WTC11 (cell line): Measurements from ENCODE around the gene PRDX2. TPM values are rescaled to one million over a fixed set of nuclear protein-coding genes. Genes with fewer than 3 reads are reported as not detected.

Source experiments
- ATAC-seq: fragments of 200-7000 bp; cut with Tn5 transposase; 2 replicates; pipeline ENCODE4 v1.10.0; 2021; ENCODE audit warnings: mild to moderate bottlenecking, moderate library complexity
- CTCF ChIA-PET: fragments of 300-600 bp; sonication (Branson Sonifier 250); formaldehyde crosslinking; loops from one replicate; lab custom pipeline; 2021; ENCODE audit warnings: antibody characterized with exemption; lab: Charles Lee
- POLR2A ChIA-PET: fragments of 350-600 bp; sonication (Branson Sonifier 250); formaldehyde crosslinking; loops from one replicate; lab custom pipeline; 2021; ENCODE audit warnings: antibody characterized with exemption; lab: Charles Lee
- DNase-seq: peaks from one replicate; pipeline ENCODE4 v3.0.0; 2021; ENCODE audit warnings: low spot score
- H3K27ac Mint-ChIP-seq: 2 replicates; pipeline ENCODE4 v1.8.0; 2021; ENCODE audit warnings: mixed read lengths
- H3K27me3 Mint-ChIP-seq: 2 replicates; pipeline ENCODE4 v1.8.0; 2021; ENCODE audit warnings: low read depth, mild to moderate bottlenecking, moderate library complexity, mixed read lengths
- H3K36me3 Mint-ChIP-seq: 2 replicates; pipeline ENCODE4 v1.8.0; 2021; ENCODE audit warnings: mixed read lengths
- H3K4me1 Mint-ChIP-seq: 2 replicates; pipeline ENCODE4 v1.8.0; 2022; ENCODE audit warnings: mixed read lengths
- H3K4me3 Mint-ChIP-seq: 2 replicates; pipeline ENCODE4 v1.8.0; 2021; ENCODE audit warnings: mild to moderate bottlenecking, moderate library complexity, mixed read lengths
- H3K9me3 Mint-ChIP-seq: 2 replicates; pipeline ENCODE4 v1.8.0; 2021; ENCODE audit warnings: mixed read lengths
- ATF2 ChIP-seq: sonication (generic); formaldehyde crosslinking; IDR thresholded peaks from 2 replicates; pipeline ENCODE4 v1.8.1; 2022; ENCODE audit warnings: low read depth, missing genetic modification reagents, borderline replicate concordance
- ATF3 ChIP-seq: sonication (generic); formaldehyde crosslinking; conservative IDR thresholded peaks from 2 replicates; pipeline ENCODE4 v1.8.1; 2022; ENCODE audit warnings: mild to moderate bottlenecking, missing genetic modification reagents
- CREB1 ChIP-seq: sonication (generic); formaldehyde crosslinking; IDR thresholded peaks from 2 replicates; pipeline ENCODE4 v1.8.0; 2023; ENCODE audit warnings: mild to moderate bottlenecking, missing genetic modification reagents
- ESRRA ChIP-seq: sonication (generic); formaldehyde crosslinking; IDR thresholded peaks from 2 replicates; pipeline ENCODE4 v1.8.1; 2022; ENCODE audit warnings: mild to moderate bottlenecking, missing genetic modification reagents, borderline replicate concordance
- FOXK1 ChIP-seq: sonication (generic); formaldehyde crosslinking; IDR thresholded peaks from 2 replicates; pipeline ENCODE4 v1.8.0; 2022; ENCODE audit warnings: mild to moderate bottlenecking, moderate library complexity, missing genetic modification reagents
- FOXP1 ChIP-seq: sonication (generic); formaldehyde crosslinking; IDR thresholded peaks from 2 replicates; pipeline ENCODE4 v1.8.0; 2022; ENCODE audit warnings: missing genetic modification reagents, mild to moderate bottlenecking, moderate library complexity, borderline replicate concordance
- IRF1 ChIP-seq: sonication (generic); formaldehyde crosslinking; IDR thresholded peaks from 2 replicates; pipeline ENCODE4 v1.8.0; 2023; ENCODE audit warnings: missing genetic modification reagents
- NFE2L1 ChIP-seq: sonication (generic); formaldehyde crosslinking; IDR thresholded peaks from 2 replicates; pipeline ENCODE4 v1.8.1; 2023; ENCODE audit warnings: missing genetic modification reagents
- NR3C1 ChIP-seq: sonication (generic); formaldehyde crosslinking; conservative IDR thresholded peaks from 2 replicates; pipeline ENCODE4 v1.8.1; 2023; ENCODE audit warnings: low read depth, mild to moderate bottlenecking, missing genetic modification reagents
- SMAD4 ChIP-seq: sonication (generic); formaldehyde crosslinking; IDR thresholded peaks from 2 replicates; pipeline ENCODE4 v1.8.0; 2022; ENCODE audit warnings: mild to moderate bottlenecking, missing genetic modification reagents
- ZNF671 ChIP-seq: fragments of 250-450 bp; sonication (Bioruptor Pico); IDR thresholded peaks from 2 replicates; pipeline ENCODE4 v1.8.0; 2021; ENCODE audit warnings: mild to moderate bottlenecking
- total RNA-seq: library from RNA; stranded (reverse); gene quantifications from 3 replicates; pipeline ENCODE4 v1.2.3, GENCODE V29; 2021
- TF ChIP-seq, protein P1 (sequence below): sonication (generic); formaldehyde crosslinking; IDR thresholded peaks from 2 replicates; pipeline ENCODE4 v1.8.0; 2023; ENCODE audit warnings: missing genetic modification reagents, mild to moderate bottlenecking, borderline replicate concordance
- TF ChIP-seq, protein P2 (sequence below): sonication (generic); formaldehyde crosslinking; conservative IDR thresholded peaks from 2 replicates; pipeline ENCODE4 v1.8.1; 2023; ENCODE audit warnings: mild to moderate bottlenecking, low read depth, missing genetic modification reagents, moderate library complexity
- TF ChIP-seq, protein P3 (sequence below): fragments of 250-450 bp; sonication (Bioruptor Pico); IDR thresholded peaks from 2 replicates; pipeline ENCODE4 v1.9.0; 2021; ENCODE audit warnings: mild to moderate bottlenecking, borderline replicate concordance
- TF ChIP-seq, protein P4 (sequence below): sonication (generic); formaldehyde crosslinking; IDR thresholded peaks from 2 replicates; pipeline ENCODE4 v1.8.1; 2022; ENCODE audit warnings: mild to moderate bottlenecking, moderate library complexity, missing genetic modification reagents
- TF ChIP-seq, protein P5 (sequence below): sonication (generic); formaldehyde crosslinking; IDR thresholded peaks from 2 replicates; pipeline ENCODE4 v1.8.0; 2022; ENCODE audit warnings: mild to moderate bottlenecking, missing genetic modification reagents
- TF ChIP-seq, protein P6 (sequence below): sonication (generic); formaldehyde crosslinking; IDR thresholded peaks from 2 replicates; pipeline ENCODE4 v1.8.1; 2023; ENCODE audit warnings: mild to moderate bottlenecking, missing genetic modification reagents, moderate library complexity

Gene PRDX2
- total RNA-seq, 1 experiment from 2014 or later = 378 TPM

DNA sequence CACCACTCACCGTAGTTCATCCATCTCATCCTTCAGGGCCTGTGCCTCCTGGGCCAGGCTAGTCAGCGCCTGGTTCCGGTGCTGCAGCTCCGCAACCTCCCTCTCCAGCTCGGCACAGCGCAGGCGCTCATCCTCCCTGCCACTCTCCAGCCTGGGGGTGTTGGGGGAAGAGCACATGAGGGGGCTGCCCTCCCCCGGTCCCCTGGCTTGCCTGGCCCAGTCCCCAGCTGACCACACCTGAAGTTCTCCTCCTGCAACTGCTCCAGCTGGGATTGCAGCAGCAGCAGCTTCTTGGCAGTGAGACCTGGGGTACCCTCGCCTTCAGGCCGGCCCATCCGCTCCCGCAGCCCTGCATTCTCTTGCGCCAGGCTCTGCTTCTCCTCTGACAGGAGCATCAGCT, 30.7 kb downstream of the PRDX2 start:
- H3K27ac Mint-ChIP-seq = no peak overlapping the region
- H3K4me3 Mint-ChIP-seq = no peak overlapping the region
- CTCF ChIA-PET = interaction anchor here (1.1 to 3.4 kb wide), 5 partner anchors 10 to 77 kb away, joined by 4 to 37 read pairs (median 11); no protein-coding TSS in a partner anchor
- no peak for DNase-seq
- peaks cover 14% of the 10 kb centered on the region for H3K36me3 Mint-ChIP-seq
- H3K9me3 Mint-ChIP-seq = no peaks in the 10 kb centered on the region
- no peaks in the 10 kb centered on the region; the same call in 1 of the 2 replicates for H3K27me3 Mint-ChIP-seq
- peaks cover 23% of the 10 kb centered on the region for H3K4me1 Mint-ChIP-seq
- POLR2A ChIA-PET = no interaction called here
- TF ChIP-seq SMAD4 (no peak), CREB1 (CRISPR knock-in tag) (no peak)
- TF ChIP-seq, all 79 proteins: peak for 0
- ATAC-seq = no peak

DNA sequence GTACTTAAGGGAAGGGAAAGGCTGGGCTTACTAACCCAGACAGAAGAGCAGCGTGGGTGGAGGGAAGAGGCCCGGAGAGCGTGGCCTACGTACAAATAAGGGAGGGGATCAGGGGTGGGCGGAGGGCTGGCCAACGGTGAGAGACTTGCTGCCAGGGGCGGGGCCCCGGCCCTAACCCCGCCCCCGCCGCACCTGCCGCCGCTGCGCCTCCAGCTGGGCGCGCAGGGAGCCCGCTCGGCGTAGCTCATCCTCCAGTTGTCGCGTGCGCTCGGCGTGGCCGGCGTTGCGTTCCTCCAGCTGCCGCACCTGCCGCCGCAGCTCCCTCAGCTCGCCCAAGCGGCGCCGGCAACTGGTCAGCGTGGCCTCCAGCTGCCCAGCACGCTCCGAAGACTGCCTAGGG, 31.9 kb downstream of the PRDX2 start:
- Mint-ChIP-seq H3K9me3 (no peaks in the 10 kb centered on the region), H3K27me3 (no peaks in the 10 kb centered on the region; the same call in 1 of the 2 replicates), H3K36me3 (peaks cover 22% of the 10 kb centered on the region), H3K4me1 (peaks cover 22% of the 10 kb centered on the region), H3K4me3 (peak overlapping the region; percentile 38), H3K27ac (0 out of 2 replicates have a peak overlapping the region, but pooled peaks have one; percentile 27)
- POLR2A ChIA-PET = interaction anchor here (0.7 to 1.2 kb wide), 3 partner anchors 12 to 27 kb away, joined by 3 read pairs; no protein-coding TSS in a partner anchor
- DNase-seq = peak; percentile 85
- ATAC-seq = peak; percentile 75
- CTCF ChIA-PET = interaction anchor here (0.6 to 3.4 kb wide), 23 partner anchors 9 to 127 kb away, joined by 3 to 37 read pairs (median 5); partner anchors contain the start of genes JUNB, RNASEH2A and TRIR
- TF ChIP-seq, protein P1, sequence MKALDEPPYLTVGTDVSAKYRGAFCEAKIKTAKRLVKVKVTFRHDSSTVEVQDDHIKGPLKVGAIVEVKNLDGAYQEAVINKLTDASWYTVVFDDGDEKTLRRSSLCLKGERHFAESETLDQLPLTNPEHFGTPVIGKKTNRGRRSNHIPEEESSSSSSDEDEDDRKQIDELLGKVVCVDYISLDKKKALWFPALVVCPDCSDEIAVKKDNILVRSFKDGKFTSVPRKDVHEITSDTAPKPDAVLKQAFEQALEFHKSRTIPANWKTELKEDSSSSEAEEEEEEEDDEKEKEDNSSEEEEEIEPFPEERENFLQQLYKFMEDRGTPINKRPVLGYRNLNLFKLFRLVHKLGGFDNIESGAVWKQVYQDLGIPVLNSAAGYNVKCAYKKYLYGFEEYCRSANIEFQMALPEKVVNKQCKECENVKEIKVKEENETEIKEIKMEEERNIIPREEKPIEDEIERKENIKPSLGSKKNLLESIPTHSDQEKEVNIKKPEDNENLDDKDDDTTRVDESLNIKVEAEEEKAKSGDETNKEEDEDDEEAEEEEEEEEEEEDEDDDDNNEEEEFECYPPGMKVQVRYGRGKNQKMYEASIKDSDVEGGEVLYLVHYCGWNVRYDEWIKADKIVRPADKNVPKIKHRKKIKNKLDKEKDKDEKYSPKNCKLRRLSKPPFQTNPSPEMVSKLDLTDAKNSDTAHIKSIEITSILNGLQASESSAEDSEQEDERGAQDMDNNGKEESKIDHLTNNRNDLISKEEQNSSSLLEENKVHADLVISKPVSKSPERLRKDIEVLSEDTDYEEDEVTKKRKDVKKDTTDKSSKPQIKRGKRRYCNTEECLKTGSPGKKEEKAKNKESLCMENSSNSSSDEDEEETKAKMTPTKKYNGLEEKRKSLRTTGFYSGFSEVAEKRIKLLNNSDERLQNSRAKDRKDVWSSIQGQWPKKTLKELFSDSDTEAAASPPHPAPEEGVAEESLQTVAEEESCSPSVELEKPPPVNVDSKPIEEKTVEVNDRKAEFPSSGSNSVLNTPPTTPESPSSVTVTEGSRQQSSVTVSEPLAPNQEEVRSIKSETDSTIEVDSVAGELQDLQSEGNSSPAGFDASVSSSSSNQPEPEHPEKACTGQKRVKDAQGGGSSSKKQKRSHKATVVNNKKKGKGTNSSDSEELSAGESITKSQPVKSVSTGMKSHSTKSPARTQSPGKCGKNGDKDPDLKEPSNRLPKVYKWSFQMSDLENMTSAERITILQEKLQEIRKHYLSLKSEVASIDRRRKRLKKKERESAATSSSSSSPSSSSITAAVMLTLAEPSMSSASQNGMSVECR (CRISPR knock-in tag) = peak; percentile 49; the same call in 1 of the 2 replicates
- peak; percentile 60 for TF ChIP-seq IRF1 (CRISPR knock-in tag)
- TF ChIP-seq ATF2 = no peak
- peak; percentile 80; the same call in 1 of the 2 replicates for TF ChIP-seq FOXK1 (CRISPR knock-in tag)
- TF ChIP-seq, protein P2, sequence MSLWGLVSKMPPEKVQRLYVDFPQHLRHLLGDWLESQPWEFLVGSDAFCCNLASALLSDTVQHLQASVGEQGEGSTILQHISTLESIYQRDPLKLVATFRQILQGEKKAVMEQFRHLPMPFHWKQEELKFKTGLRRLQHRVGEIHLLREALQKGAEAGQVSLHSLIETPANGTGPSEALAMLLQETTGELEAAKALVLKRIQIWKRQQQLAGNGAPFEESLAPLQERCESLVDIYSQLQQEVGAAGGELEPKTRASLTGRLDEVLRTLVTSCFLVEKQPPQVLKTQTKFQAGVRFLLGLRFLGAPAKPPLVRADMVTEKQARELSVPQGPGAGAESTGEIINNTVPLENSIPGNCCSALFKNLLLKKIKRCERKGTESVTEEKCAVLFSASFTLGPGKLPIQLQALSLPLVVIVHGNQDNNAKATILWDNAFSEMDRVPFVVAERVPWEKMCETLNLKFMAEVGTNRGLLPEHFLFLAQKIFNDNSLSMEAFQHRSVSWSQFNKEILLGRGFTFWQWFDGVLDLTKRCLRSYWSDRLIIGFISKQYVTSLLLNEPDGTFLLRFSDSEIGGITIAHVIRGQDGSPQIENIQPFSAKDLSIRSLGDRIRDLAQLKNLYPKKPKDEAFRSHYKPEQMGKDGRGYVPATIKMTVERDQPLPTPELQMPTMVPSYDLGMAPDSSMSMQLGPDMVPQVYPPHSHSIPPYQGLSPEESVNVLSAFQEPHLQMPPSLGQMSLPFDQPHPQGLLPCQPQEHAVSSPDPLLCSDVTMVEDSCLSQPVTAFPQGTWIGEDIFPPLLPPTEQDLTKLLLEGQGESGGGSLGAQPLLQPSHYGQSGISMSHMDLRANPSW (CRISPR knock-in tag) = no peak
- TF ChIP-seq NFE2L1 = no peak
- no peak for TF ChIP-seq ATF3 (CRISPR knock-in tag)
- TF ChIP-seq, protein P3, sequence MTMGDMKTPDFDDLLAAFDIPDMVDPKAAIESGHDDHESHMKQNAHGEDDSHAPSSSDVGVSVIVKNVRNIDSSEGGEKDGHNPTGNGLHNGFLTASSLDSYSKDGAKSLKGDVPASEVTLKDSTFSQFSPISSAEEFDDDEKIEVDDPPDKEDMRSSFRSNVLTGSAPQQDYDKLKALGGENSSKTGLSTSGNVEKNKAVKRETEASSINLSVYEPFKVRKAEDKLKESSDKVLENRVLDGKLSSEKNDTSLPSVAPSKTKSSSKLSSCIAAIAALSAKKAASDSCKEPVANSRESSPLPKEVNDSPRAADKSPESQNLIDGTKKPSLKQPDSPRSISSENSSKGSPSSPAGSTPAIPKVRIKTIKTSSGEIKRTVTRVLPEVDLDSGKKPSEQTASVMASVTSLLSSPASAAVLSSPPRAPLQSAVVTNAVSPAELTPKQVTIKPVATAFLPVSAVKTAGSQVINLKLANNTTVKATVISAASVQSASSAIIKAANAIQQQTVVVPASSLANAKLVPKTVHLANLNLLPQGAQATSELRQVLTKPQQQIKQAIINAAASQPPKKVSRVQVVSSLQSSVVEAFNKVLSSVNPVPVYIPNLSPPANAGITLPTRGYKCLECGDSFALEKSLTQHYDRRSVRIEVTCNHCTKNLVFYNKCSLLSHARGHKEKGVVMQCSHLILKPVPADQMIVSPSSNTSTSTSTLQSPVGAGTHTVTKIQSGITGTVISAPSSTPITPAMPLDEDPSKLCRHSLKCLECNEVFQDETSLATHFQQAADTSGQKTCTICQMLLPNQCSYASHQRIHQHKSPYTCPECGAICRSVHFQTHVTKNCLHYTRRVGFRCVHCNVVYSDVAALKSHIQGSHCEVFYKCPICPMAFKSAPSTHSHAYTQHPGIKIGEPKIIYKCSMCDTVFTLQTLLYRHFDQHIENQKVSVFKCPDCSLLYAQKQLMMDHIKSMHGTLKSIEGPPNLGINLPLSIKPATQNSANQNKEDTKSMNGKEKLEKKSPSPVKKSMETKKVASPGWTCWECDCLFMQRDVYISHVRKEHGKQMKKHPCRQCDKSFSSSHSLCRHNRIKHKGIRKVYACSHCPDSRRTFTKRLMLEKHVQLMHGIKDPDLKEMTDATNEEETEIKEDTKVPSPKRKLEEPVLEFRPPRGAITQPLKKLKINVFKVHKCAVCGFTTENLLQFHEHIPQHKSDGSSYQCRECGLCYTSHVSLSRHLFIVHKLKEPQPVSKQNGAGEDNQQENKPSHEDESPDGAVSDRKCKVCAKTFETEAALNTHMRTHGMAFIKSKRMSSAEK (CRISPR knock-in tag) = no peak
- TF ChIP-seq ZNF671 = no peak
- no peak; the same call in 1 of the 2 replicates for TF ChIP-seq ESRRA (CRISPR knock-in tag)
- TF ChIP-seq, protein P4, sequence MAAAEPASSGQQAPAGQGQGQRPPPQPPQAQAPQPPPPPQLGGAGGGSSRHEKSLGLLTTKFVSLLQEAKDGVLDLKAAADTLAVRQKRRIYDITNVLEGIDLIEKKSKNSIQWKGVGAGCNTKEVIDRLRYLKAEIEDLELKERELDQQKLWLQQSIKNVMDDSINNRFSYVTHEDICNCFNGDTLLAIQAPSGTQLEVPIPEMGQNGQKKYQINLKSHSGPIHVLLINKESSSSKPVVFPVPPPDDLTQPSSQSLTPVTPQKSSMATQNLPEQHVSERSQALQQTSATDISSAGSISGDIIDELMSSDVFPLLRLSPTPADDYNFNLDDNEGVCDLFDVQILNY (CRISPR knock-in tag) = 0 out of 2 replicates have a peak, but pooled peaks have one; percentile 37
- TF ChIP-seq, protein P5, sequence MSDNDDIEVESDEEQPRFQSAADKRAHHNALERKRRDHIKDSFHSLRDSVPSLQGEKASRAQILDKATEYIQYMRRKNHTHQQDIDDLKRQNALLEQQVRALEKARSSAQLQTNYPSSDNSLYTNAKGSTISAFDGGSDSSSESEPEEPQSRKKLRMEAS (CRISPR knock-in tag) = peak; percentile 93
- TF ChIP-seq, protein P6, sequence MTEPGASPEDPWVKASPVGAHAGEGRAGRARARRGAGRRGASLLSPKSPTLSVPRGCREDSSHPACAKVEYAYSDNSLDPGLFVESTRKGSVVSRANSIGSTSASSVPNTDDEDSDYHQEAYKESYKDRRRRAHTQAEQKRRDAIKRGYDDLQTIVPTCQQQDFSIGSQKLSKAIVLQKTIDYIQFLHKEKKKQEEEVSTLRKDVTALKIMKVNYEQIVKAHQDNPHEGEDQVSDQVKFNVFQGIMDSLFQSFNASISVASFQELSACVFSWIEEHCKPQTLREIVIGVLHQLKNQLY = no peak
- no peak for TF ChIP-seq NR3C1 (CRISPR knock-in tag)
- peak; percentile 59; the same call in 1 of the 2 replicates for TF ChIP-seq FOXP1 (CRISPR knock-in tag)
